K562 (cell line): ENCODE data around the gene PCDHGA12.

ENCODE experiments used
- HSF4 ChIP-seq: fragments of 250-450 bp; sonication (Bioruptor Pico); IDR thresholded peaks from 2 replicates; pipeline ENCODE4 v2.1.2; 2022; ENCODE audit warnings: mild to moderate bottlenecking, moderate library complexity, borderline replicate concordance
- KDM4B ChIP-seq, 2 experiments: fragments of 450-650 bp in 1 of 2; sonication (generic) in 1 of 2; IDR thresholded peaks; 2 replicates each; pipeline ENCODE4 v1.6.1; 2016 to 2017; ENCODE audit warnings: borderline replicate concordance in 2 of 2, antibody characterized with exemption in 1 of 2, low read depth in 1 of 2, mild to moderate bottlenecking in 1 of 2
- RERE ChIP-seq: sonication (generic); formaldehyde crosslinking; IDR thresholded peaks from 2 replicates; pipeline ENCODE4 v1.8.0; 2023; ENCODE audit warnings: missing genetic modification reagents, mild to moderate bottlenecking, borderline replicate concordance

- TF ChIP-seq RERE (CRISPR knock-in tag) (no peak), KDM4B (IDR thresholded peaks at IDR 0.05; ENCODE audit: borderline replicate concordance in 2 of 2, low read depth in 1 of 2) (no peak), HSF4 (CRISPR knock-in tag) (no peak)
These were observed 47.6 kb upstream of the PCDHGA12 start, which contains the start of gene PCDHGA7 for GRCh38 chr5:141382469-141383294.
